Measurements from ENCODE around the gene HLA-DQA1.
"Not testable (repeated sequence)": the region's sequence is repeated elsewhere in the genome, so short reads cannot be mapped to it uniquely, and the experiment has no call there.

The HLA-DQA1 gene

GRCh38 chr6:32637219-32637880, at the start of gene HLA-DQA1:
Gene HLA-DQA1 (plus strand): TSS chr6:32637406. CDS start chr6:32637459, 53 bp downstream.
- DNase-seq (ENCODE audit: low spot score) = peak; percentile 28

- no peak for DNase-seq (ENCODE audit: low spot score)
These were observed 49.0 kb upstream of the HLA-DQA1 start for GRCh38 chr6:32588156-32588555.

- peak; percentile 21 for DNase-seq (ENCODE audit: low spot score)
These were observed 47.4 kb upstream of the HLA-DQA1 start, which contains the start of gene HLA-DRB1 for GRCh38 chr6:32589596-32590449. Gene HLA-DRB1 (minus strand): TSS chr6:32589848. CDS start chr6:32589742, 106 bp downstream.

DNA sequence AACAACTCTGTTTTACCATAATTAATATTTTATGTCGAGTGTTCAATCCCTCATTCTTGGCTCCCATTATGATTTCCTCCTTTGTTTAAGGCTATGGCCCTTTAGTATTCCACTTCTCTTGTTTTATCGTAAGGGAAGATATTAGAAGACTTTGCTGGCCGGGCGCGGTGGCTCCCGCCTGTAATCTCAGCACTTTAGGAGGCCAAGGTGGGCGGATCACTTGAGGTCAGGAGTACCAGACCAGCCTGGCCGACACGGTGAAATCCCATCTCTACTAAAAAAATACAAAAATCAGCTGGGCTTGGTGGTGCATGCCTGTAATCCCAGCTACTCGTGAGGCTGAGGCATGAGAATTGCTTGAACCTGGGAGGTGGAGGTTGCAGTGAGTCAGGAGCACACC, 46.5 kb upstream of the HLA-DQA1 start:
- not testable (repeated sequence) for DNase-seq (ENCODE audit: low spot score)

DNA sequence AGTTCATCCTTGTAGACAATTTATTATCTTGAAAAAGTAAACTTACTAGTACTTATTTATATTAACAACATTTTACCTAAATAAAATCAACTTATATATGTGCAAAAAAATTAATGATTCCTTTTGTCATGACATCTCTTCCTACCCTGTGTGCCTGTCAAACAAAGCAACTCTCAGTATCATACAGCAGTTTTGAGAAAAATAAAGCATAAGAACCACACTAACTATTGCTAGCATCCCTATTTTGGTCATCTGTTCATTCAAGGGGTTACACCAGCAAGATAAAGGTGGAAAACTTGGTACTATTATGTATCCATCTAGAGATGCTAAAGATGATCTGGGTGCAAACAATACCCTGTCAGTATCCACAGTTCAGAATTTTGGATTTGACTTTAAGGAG, 40.2 kb upstream of the HLA-DQA1 start:
- no peak for DNase-seq (ENCODE audit: low spot score)

DNA sequence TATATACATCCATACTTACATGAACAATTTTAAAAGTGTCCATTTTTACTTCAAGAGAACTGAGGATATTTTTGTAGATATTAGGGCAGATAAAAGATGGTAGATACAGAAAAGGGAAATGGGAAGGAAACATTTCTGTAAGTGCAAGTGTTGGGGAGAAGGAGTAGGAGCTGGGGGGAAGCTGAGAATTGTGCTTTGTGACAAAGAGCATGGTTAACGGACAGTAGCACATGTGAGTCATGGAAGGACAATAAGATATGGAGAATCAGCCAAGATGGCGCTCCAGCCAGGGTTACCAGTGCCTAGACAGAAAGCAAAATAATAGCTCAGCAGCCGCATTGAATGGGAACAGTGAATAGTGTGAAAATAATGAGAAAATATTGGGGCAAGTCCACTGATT, 34.8 kb upstream of the HLA-DQA1 start:
- DNase-seq (ENCODE audit: low spot score) = no peak

- no peak for DNase-seq (ENCODE audit: low spot score)
These were observed 34.0 kb upstream of the HLA-DQA1 start for GRCh38 chr6:32603222-32603621.

DNA sequence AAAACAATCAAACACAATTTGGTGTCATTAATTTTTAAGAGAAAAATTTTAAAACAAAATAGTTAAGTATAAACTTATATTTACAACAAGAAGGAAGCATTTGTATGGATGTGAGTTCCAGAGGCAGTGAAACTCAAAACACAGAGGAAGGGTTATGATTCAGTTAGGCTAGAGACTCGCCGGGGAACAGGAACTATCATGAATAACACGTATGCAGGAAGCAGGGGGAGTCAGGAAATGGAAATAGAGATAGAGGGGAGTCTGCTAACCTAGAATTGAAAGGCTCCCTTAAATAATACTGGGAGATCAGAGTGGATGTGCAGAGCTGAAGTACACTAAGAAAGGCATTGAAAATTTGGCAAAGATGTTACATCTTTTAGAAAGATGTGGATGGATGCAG, 33.3 kb upstream of the HLA-DQA1 start:
- DNase-seq (ENCODE audit: low spot score) = no peak

- peak; percentile 49 for DNase-seq (ENCODE audit: low spot score)
These were observed 32.8 kb upstream of the HLA-DQA1 start for GRCh38 chr6:32604434-32604877.

DNA sequence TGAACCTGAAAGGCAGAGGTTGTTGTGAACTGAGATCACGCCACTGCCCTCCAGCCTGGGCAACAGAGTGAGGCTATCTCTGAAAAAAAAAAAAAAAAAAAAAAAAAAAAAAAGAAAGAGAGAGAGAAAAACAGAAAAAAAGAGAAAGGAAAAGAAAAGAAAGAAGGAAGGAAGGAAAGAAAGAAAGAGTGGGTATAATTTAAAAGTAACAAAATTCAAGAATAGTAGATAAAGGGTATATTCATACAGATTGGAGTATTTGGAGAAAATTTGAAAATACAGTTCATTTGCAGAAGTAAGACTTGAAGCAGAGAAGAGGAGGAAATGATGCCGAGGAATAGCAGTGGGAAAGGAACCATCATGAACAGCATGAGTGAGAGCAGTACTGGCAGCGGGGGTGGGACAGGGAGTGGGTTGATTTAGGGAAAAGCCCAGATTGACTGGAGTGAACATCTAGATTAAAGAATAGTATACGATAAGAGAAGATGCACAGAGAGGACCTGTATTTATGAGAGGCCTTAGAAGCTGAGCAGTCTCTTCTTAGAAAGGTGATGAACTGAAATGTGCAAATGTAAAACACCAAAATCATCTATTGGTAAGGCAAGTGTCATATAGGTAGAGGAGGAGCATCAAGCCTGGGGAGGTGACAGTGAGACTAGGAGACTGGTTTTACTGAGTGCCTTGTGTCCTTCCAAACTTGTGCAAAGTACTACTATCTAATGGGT, 29.8 kb upstream of the HLA-DQA1 start:
- no peak for DNase-seq (ENCODE audit: low spot score)

DNA sequence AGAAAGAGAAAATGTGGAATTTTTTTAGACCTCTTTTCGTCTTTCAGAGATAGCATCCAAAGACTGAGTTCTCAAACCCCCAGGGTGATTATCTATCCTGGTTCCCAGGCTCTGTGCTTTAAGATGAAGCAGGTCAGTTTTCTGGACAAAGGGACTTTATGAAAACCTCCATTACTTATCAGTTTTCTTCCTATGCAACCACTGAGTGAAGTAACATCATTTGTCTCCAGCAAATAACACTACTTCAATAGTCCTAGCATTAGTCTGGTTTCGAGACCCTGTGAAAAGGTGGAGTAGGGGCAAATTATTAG, 29.3 kb upstream of the HLA-DQA1 start:
- no peak for DNase-seq (ENCODE audit: low spot score)

GRCh38 chr6:32608362-32608761, 28.8 kb upstream of the HLA-DQA1 start:
- DNase-seq (ENCODE audit: low spot score) = no peak

GRCh38 chr6:32609391-32609730, 27.8 kb upstream of the HLA-DQA1 start:
- no peak for DNase-seq (ENCODE audit: low spot score)

GRCh38 chr6:32609731-32610640, 27.2 kb upstream of the HLA-DQA1 start:
- peak; percentile 97 for DNase-seq (ENCODE audit: low spot score)

DNA sequence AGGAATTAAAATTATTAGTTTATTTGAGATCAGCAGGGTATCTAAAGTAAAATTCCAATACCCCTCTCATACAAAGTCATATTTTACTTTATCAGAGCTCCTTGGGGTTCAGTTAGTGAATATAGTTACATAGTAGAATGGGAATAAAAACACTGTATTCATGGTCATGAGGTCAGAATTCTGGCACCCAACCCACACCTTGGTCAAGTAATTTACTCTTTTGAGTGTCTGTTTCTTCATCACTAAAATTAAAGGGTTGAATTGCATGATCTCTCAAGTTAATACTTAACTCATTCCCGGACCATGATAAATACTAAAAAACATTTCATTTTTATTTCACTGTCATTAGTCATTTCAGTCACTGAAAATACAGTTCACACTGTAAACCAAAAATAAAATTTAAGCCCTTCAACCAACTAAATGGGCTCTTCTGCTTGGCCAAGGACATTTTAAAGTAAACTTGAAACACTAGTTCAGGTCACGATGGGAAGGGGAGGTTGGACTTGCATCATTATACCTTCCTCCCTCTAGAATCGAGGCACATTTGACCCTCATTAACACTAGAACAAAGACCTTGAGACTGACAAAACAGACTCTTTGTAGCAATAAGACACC, 26.4 kb upstream of the HLA-DQA1 start:
- DNase-seq (ENCODE audit: low spot score) = no peak

GRCh38 chr6:32613475-32613874, 23.7 kb upstream of the HLA-DQA1 start:
- DNase-seq (ENCODE audit: low spot score) = no peak

GRCh38 chr6:32614366-32615081, 22.7 kb upstream of the HLA-DQA1 start:
- peak; percentile 68 for DNase-seq (ENCODE audit: low spot score)

DNA sequence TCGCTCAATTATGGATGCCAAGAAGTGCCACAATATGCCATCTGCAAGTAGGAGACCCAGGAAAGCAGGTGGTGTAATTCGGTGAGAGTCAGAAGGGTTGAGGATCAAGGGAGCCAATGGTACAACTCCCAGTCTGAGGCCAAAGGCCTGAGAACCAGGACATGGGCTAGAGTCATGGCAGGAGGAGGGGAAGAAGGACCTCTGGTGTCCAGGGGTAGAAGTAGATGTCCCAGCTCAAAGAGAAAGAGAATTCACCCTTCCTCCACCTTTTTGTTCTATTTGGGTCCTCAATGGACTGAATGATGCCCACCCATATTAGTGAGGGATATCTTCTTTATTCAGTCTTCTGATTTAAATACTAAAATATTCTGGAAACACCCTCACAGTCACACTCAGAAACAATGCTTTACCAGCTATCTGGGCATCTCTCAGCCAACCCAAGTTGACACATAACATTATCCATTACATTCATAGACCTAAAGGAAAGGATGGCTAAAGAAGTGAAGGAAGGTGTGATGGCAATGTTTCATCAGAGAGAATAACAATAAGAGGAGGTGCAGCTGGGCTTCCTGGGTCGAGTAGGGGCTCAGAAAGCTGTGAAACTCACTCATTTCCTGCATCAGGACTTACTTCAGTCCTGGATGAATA, 21.2 kb upstream of the HLA-DQA1 start:
- DNase-seq (ENCODE audit: low spot score) = no peak

GRCh38 chr6:32617751-32618150, 19.5 kb upstream of the HLA-DQA1 start:
- no peak for DNase-seq (ENCODE audit: low spot score)

GRCh38 chr6:32621372-32621771, 15.8 kb upstream of the HLA-DQA1 start:
- DNase-seq (ENCODE audit: low spot score) = no peak

Measured in kidney tubule cell (primary cell).